Neural cell (in vitro differentiated cells): Measurements from ENCODE around the gene TBP. TPM values are rescaled to one million over a fixed set of nuclear protein-coding genes. Genes with fewer than 3 reads are reported as not detected.
A peak's percentile ranks its signal among the peaks of the same experiment; 100 is the strongest.

ENCODE experiments used
- H2AFZ ChIP-seq: fragments of 200-600, 300-800 bp; sonication (generic), shearing (Covaris generic); 2 replicates; pipeline ENCODE4 v1.6.0; 2014; ENCODE audit warnings: low read depth, mild to moderate bottlenecking, antibody characterized with exemption, low read length, moderate library complexity
- H3F3A ChIP-seq: fragments of 200-600 bp; shearing (Covaris generic); 2 replicates; pipeline ENCODE4 v1.6.1; 2016; ENCODE audit warnings: mild to moderate bottlenecking, moderate library complexity, mixed read lengths, antibody characterized with exemption, low read length; ENCODE audit not compliant: insufficient read depth, poor library complexity, severe bottlenecking
- H3K27ac ChIP-seq: fragments of 200-600, 300-800 bp; sonication (generic), shearing (Covaris generic); 2 replicates; pipeline ENCODE4 v1.5.1; 2014; ENCODE audit warnings: mild to moderate bottlenecking, low read length, moderate library complexity
- H3K27me3 ChIP-seq: fragments of 300-800, 200-600 bp; sonication (generic), shearing (Covaris generic); 2 replicates; pipeline ENCODE4 v1.6.0; 2014; ENCODE audit warnings: mild to moderate bottlenecking, low read depth, low read length, moderate library complexity; ENCODE audit not compliant: insufficient read depth
- H3K36me3 ChIP-seq: fragments of 300-800, 200-600 bp; sonication (generic), shearing (Covaris generic); 2 replicates; pipeline ENCODE4 v1.5.1; 2014; ENCODE audit warnings: mild to moderate bottlenecking, antibody characterized with exemption, low read length, moderate library complexity; ENCODE audit not compliant: insufficient read depth
- H3K4me2 ChIP-seq: fragments of 300-800, 200-600 bp; sonication (generic), shearing (Covaris generic); 2 replicates; pipeline ENCODE4 v1.6.0; 2014; ENCODE audit warnings: mild to moderate bottlenecking, low read length
- H3K4me3 ChIP-seq: fragments of 300-800, 200-600 bp; sonication (generic), shearing (Covaris generic); 2 replicates; pipeline ENCODE4 v1.5.1; 2014; ENCODE audit warnings: mild to moderate bottlenecking, low read length, moderate library complexity
- H3K79me2 ChIP-seq: fragments of 200-600 bp; shearing (Covaris generic); replicated peaks from 2 replicates; pipeline ENCODE4 v1.6.0; 2014; ENCODE audit warnings: mild to moderate bottlenecking, low read length, moderate library complexity; ENCODE audit not compliant: insufficient read depth
- H3K9ac ChIP-seq: fragments of 300-800, 200-600 bp; sonication (generic), shearing (Covaris generic); 2 replicates; pipeline ENCODE4 v1.6.1; 2016; ENCODE audit warnings: mild to moderate bottlenecking, low read length, mixed read lengths
- H3K9me2 ChIP-seq: fragments of 200-600 bp; shearing (Covaris generic); 2 replicates; pipeline ENCODE4 v1.6.1; 2016; ENCODE audit warnings: mild to moderate bottlenecking, low read length, mixed read lengths; ENCODE audit not compliant: insufficient read depth
- H3K9me3 ChIP-seq: fragments of 200-600, 300-800 bp; sonication (generic), shearing (Covaris generic); 2 replicates; pipeline ENCODE4 v1.6.1; 2016; ENCODE audit warnings: mild to moderate bottlenecking, mixed run types, low read length, moderate library complexity, mixed read lengths
- H4K20me1 ChIP-seq: fragments of 200-600 bp; shearing (Covaris generic); 2 replicates; pipeline ENCODE4 v1.6.1; 2016; ENCODE audit warnings: mild to moderate bottlenecking, mixed run types; ENCODE audit not compliant: insufficient read depth
- CTCF ChIP-seq: fragments of 450-650 bp; IDR thresholded peaks from 2 replicates; pipeline ENCODE4 v1.5.1; 2014; ENCODE audit warnings: antibody characterized with exemption, mild to moderate bottlenecking, moderate library complexity; ENCODE audit not compliant: poor library complexity, severe bottlenecking
- EP300 ChIP-seq: fragments of 450-650 bp; conservative IDR thresholded peaks from 2 replicates; pipeline ENCODE4 v1.6.1; 2014; ENCODE audit warnings: antibody characterized with exemption, mild to moderate bottlenecking, moderate library complexity; ENCODE audit not compliant: poor library complexity, severe bottlenecking
- EZH2 ChIP-seq: fragments of 200-600, 300-800 bp; shearing (Covaris generic), sonication (generic); IDR thresholded peaks from 2 replicates; pipeline ENCODE4 v1.6.1; 2014; ENCODE audit warnings: antibody characterized with exemption, low read length, borderline replicate concordance, mild to moderate bottlenecking; ENCODE audit not compliant: insufficient read depth, poor library complexity, severe bottlenecking
- MXI1 ChIP-seq: fragments of 450-650 bp; conservative IDR thresholded peaks from 2 replicates; pipeline ENCODE4 v1.6.1; 2014; ENCODE audit warnings: antibody characterized with exemption, mild to moderate bottlenecking; ENCODE audit not compliant: poor library complexity, severe bottlenecking
- POLR2AphosphoS5 ChIP-seq: IDR thresholded peaks from 2 replicates; pipeline ENCODE4 v1.6.1; 2012
- RAD21 ChIP-seq: fragments of 450-650 bp; conservative IDR thresholded peaks from 2 replicates; pipeline ENCODE4 v1.6.1; 2014; ENCODE audit warnings: antibody characterized with exemption, mild to moderate bottlenecking, moderate library complexity
- SMC3 ChIP-seq: fragments of 450-650 bp; conservative IDR thresholded peaks from 2 replicates; pipeline ENCODE4 v1.6.1; 2014; ENCODE audit warnings: antibody characterized with exemption, mild to moderate bottlenecking, moderate library complexity; ENCODE audit not compliant: poor library complexity
- TAF1 ChIP-seq: IDR thresholded peaks from 2 replicates; pipeline ENCODE4 v1.6.1; 2012; ENCODE audit warnings: low read depth
- polyA plus RNA-seq: library from polyadenylated mRNA; depleted of rRNA; stranded (reverse); fragments of >200 nt; gene quantifications from 2 replicates; pipeline ENCODE4 v1.2.3, GENCODE V29; 2014
- TF ChIP-seq, protein P1 (sequence below): IDR thresholded peaks from 2 replicates; pipeline ENCODE4 v1.6.1; 2012; ENCODE audit warnings: borderline replicate concordance

Gene TBP
- polyA plus RNA-seq, 1 donor from 2014 or later, result 30.2 TPM

GRCh38 chr6:170578909-170579308, 24.7 kb downstream of the TBP start:
- TF ChIP-seq, protein P1, sequence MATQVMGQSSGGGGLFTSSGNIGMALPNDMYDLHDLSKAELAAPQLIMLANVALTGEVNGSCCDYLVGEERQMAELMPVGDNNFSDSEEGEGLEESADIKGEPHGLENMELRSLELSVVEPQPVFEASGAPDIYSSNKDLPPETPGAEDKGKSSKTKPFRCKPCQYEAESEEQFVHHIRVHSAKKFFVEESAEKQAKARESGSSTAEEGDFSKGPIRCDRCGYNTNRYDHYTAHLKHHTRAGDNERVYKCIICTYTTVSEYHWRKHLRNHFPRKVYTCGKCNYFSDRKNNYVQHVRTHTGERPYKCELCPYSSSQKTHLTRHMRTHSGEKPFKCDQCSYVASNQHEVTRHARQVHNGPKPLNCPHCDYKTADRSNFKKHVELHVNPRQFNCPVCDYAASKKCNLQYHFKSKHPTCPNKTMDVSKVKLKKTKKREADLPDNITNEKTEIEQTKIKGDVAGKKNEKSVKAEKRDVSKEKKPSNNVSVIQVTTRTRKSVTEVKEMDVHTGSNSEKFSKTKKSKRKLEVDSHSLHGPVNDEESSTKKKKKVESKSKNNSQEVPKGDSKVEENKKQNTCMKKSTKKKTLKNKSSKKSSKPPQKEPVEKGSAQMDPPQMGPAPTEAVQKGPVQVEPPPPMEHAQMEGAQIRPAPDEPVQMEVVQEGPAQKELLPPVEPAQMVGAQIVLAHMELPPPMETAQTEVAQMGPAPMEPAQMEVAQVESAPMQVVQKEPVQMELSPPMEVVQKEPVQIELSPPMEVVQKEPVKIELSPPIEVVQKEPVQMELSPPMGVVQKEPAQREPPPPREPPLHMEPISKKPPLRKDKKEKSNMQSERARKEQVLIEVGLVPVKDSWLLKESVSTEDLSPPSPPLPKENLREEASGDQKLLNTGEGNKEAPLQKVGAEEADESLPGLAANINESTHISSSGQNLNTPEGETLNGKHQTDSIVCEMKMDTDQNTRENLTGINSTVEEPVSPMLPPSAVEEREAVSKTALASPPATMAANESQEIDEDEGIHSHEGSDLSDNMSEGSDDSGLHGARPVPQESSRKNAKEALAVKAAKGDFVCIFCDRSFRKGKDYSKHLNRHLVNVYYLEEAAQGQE, result no peak
- TF ChIP-seq EP300, result no peak
- Histone ChIP-seq H3K27ac (no peak overlapping the region), H3K4me2 (no peak overlapping the region), H3K9me3 (no peaks in the 10 kb centered on the region), H3K27me3 (no peaks in the 10 kb centered on the region), H3K79me2 (no peaks in the 10 kb centered on the region), H3F3A (no peaks in the 10 kb centered on the region), H3K4me3 (no peak overlapping the region), H3K9me2 (no peaks in the 10 kb centered on the region), H3K9ac (no peak overlapping the region), H4K20me1 (no peaks in the 10 kb centered on the region), H3K36me3 (peaks cover 20% of the 10 kb centered on the region), H2AFZ (no peak overlapping the region)

DNA sequence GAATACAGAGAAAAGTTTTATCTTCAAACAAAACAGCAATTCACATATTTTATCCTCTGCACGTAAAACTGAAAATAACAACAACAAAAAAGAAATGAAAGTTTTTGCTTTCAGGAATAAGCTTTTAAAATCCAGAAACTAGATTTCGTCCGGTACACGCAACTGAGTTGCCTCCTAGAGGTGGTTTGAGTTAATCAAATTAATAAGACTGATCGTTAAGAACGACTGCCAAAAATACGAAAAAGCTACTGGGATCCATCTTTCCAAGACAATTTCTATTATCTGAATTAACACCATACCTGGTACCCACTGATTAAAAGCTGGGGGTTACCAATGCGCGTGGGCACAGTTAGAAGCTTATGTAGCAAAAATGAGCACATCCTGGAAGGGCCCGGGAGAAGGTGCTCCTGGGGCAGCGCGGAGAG, 29.6 kb downstream of the TBP start:
- H3K9ac ChIP-seq, result peak overlapping the region; percentile 86
- peak overlapping the region; percentile 14 for H2AFZ ChIP-seq
- peaks cover 11% of the 10 kb centered on the region for H3K36me3 ChIP-seq
- H4K20me1 ChIP-seq, result no peaks in the 10 kb centered on the region
- H3K9me3 ChIP-seq, result no peaks in the 10 kb centered on the region
- peak overlapping the region; percentile 83 for H3K27ac ChIP-seq
- no peaks in the 10 kb centered on the region for H3K27me3 ChIP-seq
- no peaks in the 10 kb centered on the region for H3F3A ChIP-seq
- no peaks in the 10 kb centered on the region for H3K9me2 ChIP-seq
- H3K4me3 ChIP-seq, result peak overlapping the region; percentile 87
- H3K79me2 ChIP-seq, result no peaks in the 10 kb centered on the region
- peak overlapping the region; percentile 99 for H3K4me2 ChIP-seq
- TF ChIP-seq TAF1 (no peak), RAD21 (no peak), EP300 (no peak), MXI1 (no peak), EZH2 (no peak), CTCF (no peak), SMC3 (no peak), POLR2AphosphoS5 (no peak)
- TF ChIP-seq, protein P1, result no peak
